ENCODE measurements around the gene BEND5. TPM values are rescaled to one million over a fixed set of nuclear protein-coding genes. Genes with fewer than 3 reads are reported as not detected.

The BEND5 gene
- total and polyA plus RNA-seq, 7 donors: 1.6 to 12.7 (median 10.9) TPM

DNA sequence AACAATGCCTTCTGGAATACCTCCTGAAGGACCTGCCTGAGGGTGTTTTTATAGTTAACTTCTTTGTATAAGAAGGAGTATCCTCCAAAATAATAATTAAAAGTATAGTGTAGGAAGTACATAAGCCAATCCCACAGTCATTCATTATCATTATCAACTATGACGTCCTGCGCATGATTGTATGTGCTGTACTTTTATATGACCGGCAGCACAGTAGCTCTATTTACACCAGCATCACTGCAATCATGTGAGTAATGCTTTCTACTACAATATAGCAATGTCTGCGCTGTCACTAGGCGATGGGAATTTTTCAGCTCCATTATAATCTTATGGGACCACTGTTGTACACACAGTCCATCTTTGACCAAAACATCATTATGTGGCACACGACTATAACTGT is 72.0 kb downstream of the BEND5 start:
- no peak for TF ChIP-seq CTCF (IDR thresholded peaks at IDR 0.05)
- no peak for TF ChIP-seq EP300 (IDR thresholded peaks at IDR 0.05)
- TF ChIP-seq POLR2A (IDR thresholded peaks at IDR 0.05): no peak
- no peak for TF ChIP-seq POLR2AphosphoS5 (IDR thresholded peaks at IDR 0.05)
- WGBS, 2 donors: 86 to 93% methylated on average over 6 of the region's 6 CpGs
- intact Hi-C loops (cut with DNase I): no loop called here

GRCh38 chr1:48701445-48701844 is 75.2 kb downstream of the BEND5 start:
- WGBS, 2 donors: 63 to 82% methylated on average over 2 of the region's 2 CpGs
- Histone ChIP-seq H3K27ac (no peak overlapping the region), H3K4me3 (no peak overlapping the region), H3K9me3 (no peaks in the 10 kb centered on the region), H3K36me3 (no peaks in the 10 kb centered on the region), H3K27me3 (no peaks in the 10 kb centered on the region), H3K4me1 (no peaks in the 10 kb centered on the region)
- intact Hi-C loops (cut with DNase I): no loop called here
- TF ChIP-seq POLR2A (IDR thresholded peaks at IDR 0.05) (no peak), POLR2AphosphoS5 (IDR thresholded peaks at IDR 0.05) (no peak), EP300 (IDR thresholded peaks at IDR 0.05) (no peak), CTCF (IDR thresholded peaks at IDR 0.05) (no peak)
- DNase-seq: no peak

More for the DNA sequence above, 72.0 kb downstream of the BEND5 start:
- no peaks in the 10 kb centered on the region for H3K4me1 ChIP-seq
- H3K27me3 ChIP-seq: no peaks in the 10 kb centered on the region
- H3K4me3 ChIP-seq: no peak overlapping the region
- H3K9me3 ChIP-seq: no peaks in the 10 kb centered on the region
- no peak for DNase-seq
- no peaks in the 10 kb centered on the region for H3K36me3 ChIP-seq
- H3K27ac ChIP-seq: no peak overlapping the region

- H3K4me1 ChIP-seq: peaks cover 0 to 4% (median 2%) of the 10 kb centered on the region in 4 donors
- intact Hi-C loops (cut with DNase I): loop anchor here (5.0 kb wide), 1 partner anchor 120 kb away; no protein-coding TSS in a partner anchor
- TF ChIP-seq CTCF (IDR thresholded peaks at IDR 0.05): peak in 3 of 4 experiments; percentile 61 to 92 (median 77)
- TF ChIP-seq EP300 (IDR thresholded peaks at IDR 0.05): no peak
- no peak for TF ChIP-seq POLR2A (IDR thresholded peaks at IDR 0.05)
- no peaks in the 10 kb centered on the region for H3K9me3 ChIP-seq
- H3K27me3 ChIP-seq: no peaks in the 10 kb centered on the region
- no peaks in the 10 kb centered on the region for H3K36me3 ChIP-seq
- 17 to 22% methylated on average over 5 of the region's 5 CpGs for WGBS, 2 donors
- no peak overlapping the region for H3K4me3 ChIP-seq
- no peak for DNase-seq
- H3K27ac ChIP-seq: no peak overlapping the region
Observed at GRCh38 chr1:48697066-48697707, 79.5 kb downstream of the BEND5 start.

GRCh38 chr1:48695161-48695560 is 81.5 kb downstream of the BEND5 start:
- H3K9me3 ChIP-seq: no peaks in the 10 kb centered on the region
- no peak for DNase-seq
- intact Hi-C loops (cut with DNase I): loop anchor here (5.0 kb wide), 1 partner anchor 122 kb away; no protein-coding TSS in a partner anchor

More at GRCh38 chr1:48695161-48695560, 81.5 kb downstream of the BEND5 start:
- Histone ChIP-seq H3K27ac (no peak overlapping the region), H3K36me3 (no peaks in the 10 kb centered on the region), H3K4me1 (peaks cover 0 to 11% (median 4%) of the 10 kb centered on the region in 4 donors), H3K4me3 (no peak overlapping the region), H3K27me3 (no peaks in the 10 kb centered on the region)
- TF ChIP-seq CTCF (IDR thresholded peaks at IDR 0.05): no peak
- no peak for TF ChIP-seq EP300 (IDR thresholded peaks at IDR 0.05)
- TF ChIP-seq POLR2AphosphoS5 (IDR thresholded peaks at IDR 0.05): no peak
- TF ChIP-seq POLR2A (IDR thresholded peaks at IDR 0.05): no peak
- 81 to 93% methylated on average over 2 of the region's 2 CpGs for WGBS, 2 donors

All from sigmoid colon (tissue), 7 donors.